Pons (tissue), 1 donor: Measurements from ENCODE around the gene FER.
"Not testable (repeated sequence)": the region's sequence is repeated elsewhere in the genome, so short reads cannot be mapped to it uniquely, and the experiment has no call there.

ENCODE experiments used
- DNase-seq: peaks from one replicate; pipeline ENCODE4 v3.0.0-alpha.2; 2016; ENCODE audit warnings: low spot score

The FER gene

DNA sequence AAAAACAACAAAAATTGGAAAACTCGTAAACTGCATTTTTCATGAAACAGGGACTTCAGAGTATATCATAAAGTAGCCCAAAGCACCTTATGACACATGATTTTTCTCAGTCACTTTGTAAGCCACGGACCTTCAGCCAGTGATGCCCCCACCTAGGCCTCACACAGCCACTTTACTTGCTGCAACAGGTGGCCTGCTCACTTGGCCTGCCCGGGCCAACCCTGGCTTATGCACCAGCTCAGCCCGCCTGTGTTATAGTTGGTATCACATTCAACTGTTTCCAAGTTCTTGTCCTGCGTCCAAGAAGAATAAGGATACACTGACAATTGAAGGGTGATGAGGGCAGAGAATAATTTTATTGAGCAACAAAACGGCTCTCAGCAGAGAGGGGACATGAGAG lies 219.2 kb downstream of the FER start:
- DNase-seq: no peak

DNA sequence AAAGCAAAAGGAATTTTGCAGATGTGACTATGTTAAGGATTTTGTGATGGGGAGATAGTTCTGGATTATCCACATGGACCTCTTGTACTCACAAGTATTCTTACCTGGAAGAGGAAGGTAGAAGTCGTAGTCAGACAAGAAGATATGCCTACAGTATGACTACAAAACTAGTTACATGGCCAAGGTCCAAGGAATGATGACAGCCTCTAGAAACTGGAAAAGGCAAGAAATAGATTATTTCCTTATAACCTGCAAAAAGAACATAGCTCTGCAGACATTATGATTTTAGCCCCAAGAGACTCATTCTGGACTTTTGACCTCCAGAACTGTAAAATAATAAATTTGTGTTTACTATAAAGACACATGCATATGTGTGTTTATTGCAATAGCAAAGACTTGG lies 226.9 kb downstream of the FER start:
- no peak for DNase-seq

DNA sequence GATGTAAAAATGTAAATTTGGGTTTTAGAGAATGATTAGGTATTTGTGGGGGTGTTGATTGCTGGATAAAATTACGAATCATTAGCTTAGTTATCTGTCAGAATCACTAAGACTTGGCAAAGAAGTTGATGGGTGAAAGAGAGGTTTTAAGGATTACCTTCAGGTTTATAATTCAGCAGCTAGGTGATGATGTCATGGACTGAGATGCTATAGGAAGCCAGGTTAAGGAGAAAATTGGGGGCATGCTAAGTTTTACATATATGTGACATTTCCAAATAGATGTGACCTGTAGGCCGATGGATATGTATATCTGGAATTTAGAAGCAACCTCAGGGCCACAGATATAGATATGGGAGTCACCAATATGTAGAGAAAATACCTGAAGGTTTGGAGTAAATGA lies 228.0 kb downstream of the FER start:
- DNase-seq: no peak

- peak; percentile 12 for DNase-seq
Observed at GRCh38 chr5:108983461-108984092, 235.9 kb downstream of the FER start.

DNA sequence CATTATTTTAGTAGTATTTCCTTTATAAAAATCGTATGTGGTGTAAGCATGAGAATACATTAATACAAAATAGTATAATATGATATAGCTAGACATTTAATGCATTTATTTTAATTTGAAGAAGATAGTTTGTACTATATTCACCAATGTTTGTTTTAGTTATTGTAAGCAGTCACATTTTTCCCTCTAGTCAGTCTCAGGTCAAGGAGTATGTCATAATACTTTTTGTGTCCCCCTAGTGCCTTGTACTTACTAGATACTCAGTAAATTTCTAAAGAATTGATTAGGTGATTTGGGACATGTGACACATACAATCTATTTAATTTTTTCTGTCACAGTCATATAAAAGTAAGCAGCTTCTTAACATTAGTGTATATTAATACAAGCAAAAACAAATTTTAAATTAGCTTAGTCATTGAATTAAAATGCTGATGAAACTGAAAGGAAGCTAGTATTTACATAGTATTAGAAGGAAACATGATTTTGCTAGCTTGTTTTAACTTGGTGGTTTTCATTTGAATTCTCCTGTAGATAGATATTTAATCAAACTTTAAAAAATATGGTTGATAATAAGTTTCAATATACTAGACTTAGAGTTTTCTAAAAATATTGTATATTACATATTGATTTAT lies 242.2 kb downstream of the FER start:
- DNase-seq: no peak

- not testable (repeated sequence) for DNase-seq
Observed at GRCh38 chr5:108992396-108993085, 244.8 kb downstream of the FER start.

- DNase-seq: not testable (repeated sequence)
Observed at GRCh38 chr5:108993440-108993839, 245.7 kb downstream of the FER start.

- no peak for DNase-seq
Observed at GRCh38 chr5:108997720-108998119, 250.0 kb downstream of the FER start.

DNA sequence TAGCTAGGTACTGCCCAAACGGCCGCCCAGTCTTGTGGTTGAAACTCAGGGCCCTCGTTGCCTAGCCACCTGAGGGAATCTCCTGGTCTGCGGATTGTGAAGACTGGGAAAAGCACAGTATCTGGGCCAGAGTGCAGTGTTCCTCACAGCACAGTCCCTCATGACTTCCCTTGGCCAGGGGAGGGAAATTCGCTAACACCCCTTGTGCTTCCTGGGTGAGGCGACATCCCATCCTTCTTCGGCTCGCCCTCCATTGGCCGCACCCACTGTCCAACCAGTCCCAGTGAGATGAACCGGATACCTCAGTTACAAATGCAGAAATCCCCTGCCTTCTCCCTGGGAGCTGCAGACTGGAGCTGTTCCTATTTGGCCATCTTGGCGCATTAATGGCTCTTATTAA lies 250.5 kb downstream of the FER start:
- DNase-seq: no peak

- no peak for DNase-seq
Observed at GRCh38 chr5:109003928-109004327, 256.2 kb downstream of the FER start.

- no peak for DNase-seq
Observed at GRCh38 chr5:109005297-109006009, 257.8 kb downstream of the FER start.

- DNase-seq: no peak
Observed at GRCh38 chr5:109006129-109006528, 258.4 kb downstream of the FER start.

- DNase-seq: no peak
Observed at GRCh38 chr5:109016300-109016699, 268.6 kb downstream of the FER start.

GRCh38 chr5:109022056-109022455 lies 274.4 kb downstream of the FER start:
- no peak for DNase-seq

DNA sequence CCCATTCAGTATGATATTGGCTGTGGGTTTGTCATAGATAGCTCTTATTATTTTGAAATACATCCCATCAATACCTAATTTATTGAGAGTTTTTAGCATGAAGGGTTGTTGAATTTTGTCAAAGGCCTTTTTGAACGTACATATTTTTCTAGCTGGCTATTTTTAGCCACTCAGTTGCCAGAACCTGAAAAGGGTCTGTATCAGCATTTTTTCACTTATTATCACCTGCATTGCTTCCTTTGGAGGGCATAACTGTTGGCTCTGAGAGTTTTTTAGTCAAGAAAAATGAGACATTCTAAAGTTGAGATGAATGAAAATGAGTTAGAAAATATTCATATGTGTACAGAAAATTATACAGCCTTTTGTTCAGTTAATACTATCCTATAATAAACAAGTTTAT lies 278.0 kb downstream of the FER start:
- not testable (repeated sequence) for DNase-seq

- DNase-seq: no peak
Observed at GRCh38 chr5:109027983-109028607, 280.4 kb downstream of the FER start.

DNA sequence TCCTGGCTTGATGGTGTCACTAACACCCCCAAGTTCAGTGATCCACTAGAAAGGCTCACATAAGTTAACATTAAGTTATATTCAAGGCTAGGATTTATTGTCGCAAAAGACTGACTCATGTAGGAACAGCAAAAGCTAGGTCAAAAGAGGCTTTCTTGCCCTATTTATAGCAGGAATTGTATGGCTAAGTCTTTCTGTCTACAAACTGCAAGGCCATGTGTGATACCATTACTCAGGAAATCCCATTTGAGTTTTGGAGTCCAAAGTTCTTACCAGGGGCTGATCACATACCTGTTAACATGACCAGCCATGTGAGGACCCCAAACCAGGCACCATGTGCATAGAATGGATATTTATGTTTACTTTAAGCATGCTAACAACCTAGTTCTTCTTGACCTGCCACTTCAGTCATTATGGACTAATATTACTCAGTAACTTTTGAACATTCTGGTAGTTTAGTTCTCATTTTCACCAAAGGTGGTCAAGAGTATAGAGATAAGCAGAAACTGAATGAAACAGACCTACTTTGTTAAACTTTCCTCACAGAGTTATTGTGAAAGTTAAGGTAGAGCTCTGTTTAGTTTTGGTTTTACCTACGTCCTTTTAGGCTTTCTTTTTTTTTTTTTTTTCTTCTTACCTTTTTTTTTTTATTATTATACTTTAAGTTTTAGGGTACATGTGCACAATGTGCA lies 281.1 kb downstream of the FER start:
- no peak for DNase-seq

GRCh38 chr5:109029847-109030246 lies 282.1 kb downstream of the FER start:
- no peak for DNase-seq

DNA sequence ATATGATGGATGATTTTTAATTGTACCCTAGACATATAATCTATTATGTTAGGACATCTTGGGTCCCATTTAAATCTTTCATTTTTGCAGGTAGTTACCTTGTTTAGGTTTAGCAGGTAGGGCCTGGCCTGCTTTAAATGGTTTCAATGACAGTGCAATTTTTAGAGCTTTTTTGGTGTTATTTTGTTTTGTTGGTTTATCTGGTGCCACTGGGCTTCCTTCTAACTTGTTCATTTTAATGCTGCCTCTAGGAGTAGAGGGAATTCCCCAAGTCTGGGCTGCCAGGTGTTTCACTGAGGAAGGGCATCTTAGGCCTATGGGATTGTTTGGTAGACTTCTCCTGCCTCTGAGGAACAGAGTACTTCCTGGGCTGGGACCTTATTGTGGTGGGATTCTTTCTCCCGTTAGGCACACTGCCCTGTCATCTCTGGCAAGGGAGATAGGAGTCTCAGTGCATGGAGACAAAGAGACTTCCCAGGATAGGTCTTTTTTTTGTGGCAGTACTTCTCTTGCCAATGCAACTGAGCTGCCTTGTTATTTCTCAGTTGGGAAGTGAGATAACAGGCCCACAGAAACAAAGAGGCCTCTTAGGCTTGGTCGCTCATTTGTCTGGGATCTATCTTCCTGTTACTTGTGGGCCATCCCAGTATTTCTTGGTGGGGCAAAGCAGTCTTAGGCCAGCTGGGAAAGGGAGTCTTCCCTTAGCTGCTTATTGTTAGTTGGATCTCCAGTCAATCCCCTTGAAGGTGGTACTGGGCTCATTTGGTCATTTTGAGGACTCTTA lies 282.9 kb downstream of the FER start:
- no peak for DNase-seq

- no peak for DNase-seq
Observed at GRCh38 chr5:109034306-109034705, 286.6 kb downstream of the FER start.

- DNase-seq: no peak
Observed at GRCh38 chr5:109035436-109035835, 287.7 kb downstream of the FER start.
